Epidermal melanocyte (primary cell): ENCODE data around the gene AXDND1.
"Not testable (repeated sequence)": the region's sequence is repeated elsewhere in the genome, so short reads cannot be mapped to it uniquely, and the experiment has no call there.

Experiments
- DNase-seq: peaks from one replicate; pipeline ENCODE4 v3.0.0; 2011; ENCODE audit warnings: low spot score; ENCODE audit not compliant: insufficient read length

Gene AXDND1

GRCh38 chr1:179365342-179366092 lies at the start of gene AXDND1:
Gene AXDND1 (plus strand): TSS chr1:179365971. CDS start chr1:179366510, 539 bp downstream.
- peak; percentile 43 for DNase-seq

- no peak for DNase-seq
Measured at GRCh38 chr1:179318491-179318890, 47.3 kb upstream of the AXDND1 start.

GRCh38 chr1:179321533-179322216 lies 44.1 kb upstream of the AXDND1 start:
- DNase-seq, result no peak

- DNase-seq, result no peak
Measured at GRCh38 chr1:179322557-179322956, 43.2 kb upstream of the AXDND1 start.

GRCh38 chr1:179323436-179323835 lies 42.3 kb upstream of the AXDND1 start:
- no peak for DNase-seq

- no peak for DNase-seq
Measured at GRCh38 chr1:179325836-179326235, 39.9 kb upstream of the AXDND1 start.

- DNase-seq, result no peak
Measured at GRCh38 chr1:179326746-179327145, 39.0 kb upstream of the AXDND1 start.

GRCh38 chr1:179327196-179327595 lies 38.6 kb upstream of the AXDND1 start:
- no peak for DNase-seq

GRCh38 chr1:179327679-179328078 lies 38.1 kb upstream of the AXDND1 start:
- DNase-seq, result no peak

- no peak for DNase-seq
Measured at GRCh38 chr1:179329862-179330261, 35.9 kb upstream of the AXDND1 start.

GRCh38 chr1:179334440-179334839 lies 31.3 kb upstream of the AXDND1 start:
- DNase-seq, result no peak

GRCh38 chr1:179337288-179337687 lies 28.5 kb upstream of the AXDND1 start:
- DNase-seq, result no peak

GRCh38 chr1:179337942-179338560 lies 27.7 kb upstream of the AXDND1 start:
- DNase-seq, result no peak

- no peak for DNase-seq
Measured at GRCh38 chr1:179340918-179341317, 24.9 kb upstream of the AXDND1 start.

- DNase-seq, result no peak
Measured at GRCh38 chr1:179341943-179342547, 23.7 kb upstream of the AXDND1 start.

GRCh38 chr1:179342740-179343404 lies 22.9 kb upstream of the AXDND1 start:
- no peak for DNase-seq

- no peak for DNase-seq
Measured at GRCh38 chr1:179351281-179351680, 14.5 kb upstream of the AXDND1 start.

GRCh38 chr1:179352236-179352635 lies 13.5 kb upstream of the AXDND1 start:
- no peak for DNase-seq

GRCh38 chr1:179353546-179353945 lies 12.2 kb upstream of the AXDND1 start:
- DNase-seq, result no peak

GRCh38 chr1:179361631-179362030 lies 4.1 kb upstream of the AXDND1 start:
- not testable (repeated sequence) for DNase-seq

- DNase-seq, result no peak
Measured at GRCh38 chr1:179366093-179366800, 476 bp downstream of the AXDND1 start.
